ENCODE measurements around the gene LIMD2.

The LIMD2 gene

DNA sequence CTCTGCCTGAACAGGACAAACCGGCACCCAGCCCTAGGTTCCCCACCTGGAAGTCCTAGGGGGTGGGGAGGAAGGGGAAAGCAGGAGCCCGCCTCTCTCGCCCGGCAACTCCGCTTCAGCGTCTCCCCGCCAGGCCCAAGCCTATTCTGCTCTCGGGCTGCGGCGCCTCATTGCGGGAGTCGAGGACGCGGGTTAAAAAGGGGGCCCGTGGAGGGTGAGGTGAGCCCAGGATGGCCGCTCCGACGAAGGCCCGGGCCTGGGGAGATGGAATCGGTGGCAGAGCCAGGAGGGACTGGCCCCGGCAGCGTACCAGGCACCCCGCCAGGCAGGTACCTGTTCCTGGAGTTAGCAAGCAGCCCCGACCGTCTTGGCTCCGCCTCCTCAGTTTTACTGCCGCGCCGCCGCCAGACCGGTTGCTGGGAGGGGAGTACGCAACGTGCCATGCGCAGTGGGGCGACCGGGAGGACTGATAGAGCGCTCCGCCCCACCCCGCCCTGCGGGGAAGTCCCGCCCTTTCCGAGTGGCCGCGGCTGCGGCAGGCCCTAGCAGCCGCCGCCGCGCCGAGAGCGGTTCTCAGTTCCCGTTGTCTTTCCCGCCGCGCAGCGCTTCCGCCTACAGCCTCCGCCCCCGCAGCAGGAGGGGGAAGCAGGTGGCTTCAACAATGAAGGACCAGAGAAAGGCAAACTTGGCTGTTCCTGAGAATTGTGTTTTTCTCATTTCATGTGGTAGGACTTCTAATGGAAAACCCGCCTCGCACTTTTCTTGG, 41.7 kb upstream of the LIMD2 start, which contains the start of gene STRADA (continued):
- TF ChIP-seq YY2 (tag by site-specific recombination; IDR thresholded peaks at IDR 0.05), result no peak
- peak; percentile 98 for TF ChIP-seq SCRT2 (tag by site-specific recombination; IDR thresholded peaks at IDR 0.05)
- TF ChIP-seq KLF8 (tag by site-specific recombination; IDR thresholded peaks at IDR 0.05), result peak; percentile 77
- no peak for TF ChIP-seq ZNF645 (tag by site-specific recombination; IDR thresholded peaks at IDR 0.05)
- no peak; the same call in 1 of the 2 replicates for TF ChIP-seq TRIM28 (IDR thresholded peaks at IDR 0.05; ENCODE audit: borderline replicate concordance, low read length)
- peak; percentile 62; the same call in 1 of the 2 replicates for TF ChIP-seq ZFP69B (tag by site-specific recombination; IDR thresholded peaks at IDR 0.05)
- TF ChIP-seq ZNF354C (tag by site-specific recombination; IDR thresholded peaks at IDR 0.05; ENCODE audit: borderline replicate concordance, low read depth), result no peak
- TF ChIP-seq ZNF146 (tag by site-specific recombination; IDR thresholded peaks at IDR 0.05), result peak; percentile 34; the same call in 1 of the 2 replicates
- TF ChIP-seq RBAK (tag by site-specific recombination; IDR thresholded peaks at IDR 0.05), result no peak
- peak; percentile 90 for TF ChIP-seq KLF1 (tag by site-specific recombination; IDR thresholded peaks at IDR 0.05)
- no peak for TF ChIP-seq ZNF214 (tag by site-specific recombination; IDR thresholded peaks at IDR 0.05; ENCODE audit: borderline replicate concordance)
- TF ChIP-seq, protein P1, sequence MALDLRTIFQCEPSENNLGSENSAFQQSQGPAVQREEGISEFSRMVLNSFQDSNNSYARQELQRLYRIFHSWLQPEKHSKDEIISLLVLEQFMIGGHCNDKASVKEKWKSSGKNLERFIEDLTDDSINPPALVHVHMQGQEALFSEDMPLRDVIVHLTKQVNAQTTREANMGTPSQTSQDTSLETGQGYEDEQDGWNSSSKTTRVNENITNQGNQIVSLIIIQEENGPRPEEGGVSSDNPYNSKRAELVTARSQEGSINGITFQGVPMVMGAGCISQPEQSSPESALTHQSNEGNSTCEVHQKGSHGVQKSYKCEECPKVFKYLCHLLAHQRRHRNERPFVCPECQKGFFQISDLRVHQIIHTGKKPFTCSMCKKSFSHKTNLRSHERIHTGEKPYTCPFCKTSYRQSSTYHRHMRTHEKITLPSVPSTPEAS (tag by site-specific recombination; IDR thresholded peaks at IDR 0.05), result peak; percentile 51
- peak; percentile 60 for TF ChIP-seq YY1 (tag by site-specific recombination; IDR thresholded peaks at IDR 0.05)
- TF ChIP-seq, protein P2, sequence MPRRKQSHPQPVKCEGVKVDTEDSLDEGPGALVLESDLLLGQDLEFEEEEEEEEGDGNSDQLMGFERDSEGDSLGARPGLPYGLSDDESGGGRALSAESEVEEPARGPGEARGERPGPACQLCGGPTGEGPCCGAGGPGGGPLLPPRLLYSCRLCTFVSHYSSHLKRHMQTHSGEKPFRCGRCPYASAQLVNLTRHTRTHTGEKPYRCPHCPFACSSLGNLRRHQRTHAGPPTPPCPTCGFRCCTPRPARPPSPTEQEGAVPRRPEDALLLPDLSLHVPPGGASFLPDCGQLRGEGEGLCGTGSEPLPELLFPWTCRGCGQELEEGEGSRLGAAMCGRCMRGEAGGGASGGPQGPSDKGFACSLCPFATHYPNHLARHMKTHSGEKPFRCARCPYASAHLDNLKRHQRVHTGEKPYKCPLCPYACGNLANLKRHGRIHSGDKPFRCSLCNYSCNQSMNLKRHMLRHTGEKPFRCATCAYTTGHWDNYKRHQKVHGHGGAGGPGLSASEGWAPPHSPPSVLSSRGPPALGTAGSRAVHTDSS (tag by site-specific recombination; IDR thresholded peaks at IDR 0.05), result no peak
- TF ChIP-seq, protein P3, sequence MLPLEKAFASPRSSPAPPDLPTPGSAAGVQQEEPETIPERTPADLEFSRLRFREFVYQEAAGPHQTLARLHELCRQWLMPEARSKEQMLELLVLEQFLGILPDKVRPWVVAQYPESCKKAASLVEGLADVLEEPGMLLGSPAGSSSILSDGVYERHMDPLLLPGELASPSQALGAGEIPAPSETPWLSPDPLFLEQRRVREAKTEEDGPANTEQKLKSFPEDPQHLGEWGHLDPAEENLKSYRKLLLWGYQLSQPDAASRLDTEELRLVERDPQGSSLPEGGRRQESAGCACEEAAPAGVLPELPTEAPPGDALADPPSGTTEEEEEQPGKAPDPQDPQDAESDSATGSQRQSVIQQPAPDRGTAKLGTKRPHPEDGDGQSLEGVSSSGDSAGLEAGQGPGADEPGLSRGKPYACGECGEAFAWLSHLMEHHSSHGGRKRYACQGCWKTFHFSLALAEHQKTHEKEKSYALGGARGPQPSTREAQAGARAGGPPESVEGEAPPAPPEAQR (tag by site-specific recombination; IDR thresholded peaks at IDR 0.05), result no peak
- no peak for TF ChIP-seq ZNF426 (tag by site-specific recombination; IDR thresholded peaks at IDR 0.05)
- peak; percentile 97 for TF ChIP-seq ZNF341 (tag by site-specific recombination; IDR thresholded peaks at IDR 0.05; ENCODE audit: low read depth)
- TF ChIP-seq ZNF366 (tag by site-specific recombination; conservative IDR thresholded peaks at IDR 0.05), result peak; percentile 25; the same call in 1 of the 2 replicates
- no peak; the same call in 1 of the 2 replicates for TF ChIP-seq ZNF76 (tag by site-specific recombination; IDR thresholded peaks at IDR 0.05; ENCODE audit: borderline replicate concordance, low read depth)
- TF ChIP-seq, protein P4, sequence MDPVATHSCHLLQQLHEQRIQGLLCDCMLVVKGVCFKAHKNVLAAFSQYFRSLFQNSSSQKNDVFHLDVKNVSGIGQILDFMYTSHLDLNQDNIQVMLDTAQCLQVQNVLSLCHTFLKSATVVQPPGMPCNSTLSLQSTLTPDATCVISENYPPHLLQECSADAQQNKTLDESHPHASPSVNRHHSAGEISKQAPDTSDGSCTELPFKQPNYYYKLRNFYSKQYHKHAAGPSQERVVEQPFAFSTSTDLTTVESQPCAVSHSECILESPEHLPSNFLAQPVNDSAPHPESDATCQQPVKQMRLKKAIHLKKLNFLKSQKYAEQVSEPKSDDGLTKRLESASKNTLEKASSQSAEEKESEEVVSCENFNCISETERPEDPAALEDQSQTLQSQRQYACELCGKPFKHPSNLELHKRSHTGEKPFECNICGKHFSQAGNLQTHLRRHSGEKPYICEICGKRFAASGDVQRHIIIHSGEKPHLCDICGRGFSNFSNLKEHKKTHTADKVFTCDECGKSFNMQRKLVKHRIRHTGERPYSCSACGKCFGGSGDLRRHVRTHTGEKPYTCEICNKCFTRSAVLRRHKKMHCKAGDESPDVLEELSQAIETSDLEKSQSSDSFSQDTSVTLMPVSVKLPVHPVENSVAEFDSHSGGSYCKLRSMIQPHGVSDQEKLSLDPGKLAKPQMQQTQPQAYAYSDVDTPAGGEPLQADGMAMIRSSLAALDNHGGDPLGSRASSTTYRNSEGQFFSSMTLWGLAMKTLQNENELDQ (tag by site-specific recombination; IDR thresholded peaks at IDR 0.05; ENCODE audit: low read depth), result no peak
- TF ChIP-seq OVOL3 (tag by site-specific recombination; IDR thresholded peaks at IDR 0.05), result no peak
- TF ChIP-seq ZNF629 (tag by site-specific recombination; IDR thresholded peaks at IDR 0.05), result peak; percentile 53
- no peak for TF ChIP-seq ZNF292 (tag by site-specific recombination; IDR thresholded peaks at IDR 0.05; ENCODE audit: borderline replicate concordance, low read depth)
- TF ChIP-seq, protein P5, sequence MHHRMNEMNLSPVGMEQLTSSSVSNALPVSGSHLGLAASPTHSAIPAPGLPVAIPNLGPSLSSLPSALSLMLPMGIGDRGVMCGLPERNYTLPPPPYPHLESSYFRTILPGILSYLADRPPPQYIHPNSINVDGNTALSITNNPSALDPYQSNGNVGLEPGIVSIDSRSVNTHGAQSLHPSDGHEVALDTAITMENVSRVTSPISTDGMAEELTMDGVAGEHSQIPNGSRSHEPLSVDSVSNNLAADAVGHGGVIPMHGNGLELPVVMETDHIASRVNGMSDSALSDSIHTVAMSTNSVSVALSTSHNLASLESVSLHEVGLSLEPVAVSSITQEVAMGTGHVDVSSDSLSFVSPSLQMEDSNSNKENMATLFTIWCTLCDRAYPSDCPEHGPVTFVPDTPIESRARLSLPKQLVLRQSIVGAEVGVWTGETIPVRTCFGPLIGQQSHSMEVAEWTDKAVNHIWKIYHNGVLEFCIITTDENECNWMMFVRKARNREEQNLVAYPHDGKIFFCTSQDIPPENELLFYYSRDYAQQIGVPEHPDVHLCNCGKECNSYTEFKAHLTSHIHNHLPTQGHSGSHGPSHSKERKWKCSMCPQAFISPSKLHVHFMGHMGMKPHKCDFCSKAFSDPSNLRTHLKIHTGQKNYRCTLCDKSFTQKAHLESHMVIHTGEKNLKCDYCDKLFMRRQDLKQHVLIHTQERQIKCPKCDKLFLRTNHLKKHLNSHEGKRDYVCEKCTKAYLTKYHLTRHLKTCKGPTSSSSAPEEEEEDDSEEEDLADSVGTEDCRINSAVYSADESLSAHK (tag by site-specific recombination; IDR thresholded peaks at IDR 0.05), result peak; percentile 11; the same call in 1 of the 2 replicates
- TF ChIP-seq ZNF2 (tag by site-specific recombination; IDR thresholded peaks at IDR 0.05), result peak; percentile 74
- TF ChIP-seq ZFP41 (tag by site-specific recombination; IDR thresholded peaks at IDR 0.05; ENCODE audit: borderline replicate concordance), result no peak
- TF ChIP-seq, protein P6, sequence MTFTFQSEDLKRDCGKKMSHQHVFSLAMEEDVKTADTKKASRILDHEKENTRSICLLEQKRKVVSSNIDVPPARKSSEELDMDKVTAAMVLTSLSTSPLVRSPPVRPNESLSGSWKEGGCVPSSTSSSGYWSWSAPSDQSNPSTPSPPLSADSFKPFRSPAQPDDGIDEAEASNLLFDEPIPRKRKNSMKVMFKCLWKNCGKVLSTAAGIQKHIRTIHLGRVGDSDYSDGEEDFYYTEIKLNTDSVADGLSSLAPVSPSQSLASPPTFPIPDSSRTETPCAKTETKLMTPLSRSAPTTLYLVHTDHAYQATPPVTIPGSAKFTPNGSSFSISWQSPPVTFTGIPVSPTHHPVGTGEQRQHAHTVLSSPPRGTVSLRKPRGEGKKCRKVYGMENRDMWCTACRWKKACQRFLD (tag by site-specific recombination; IDR thresholded peaks at IDR 0.05), result no peak
